Stomach (tissue), 9 donors: ENCODE data around the gene KCNQ5. TPM values are rescaled to one million over a fixed set of nuclear protein-coding genes. Genes with fewer than 3 reads are reported as not detected.

Experiments
- DNase-seq, 2 donors: peaks; one replicate each; pipeline versions ENCODE4 v3.0.0 to v3.0.0-alpha.2; 2013 to 2019
- H3K27ac ChIP-seq, 5 donors: fragments of 200-600 bp in 4 of 5; sonication (generic) in 4 of 5; one replicate each; pipeline ENCODE4 v1.5.1; 2013 to 2019; ENCODE audit warnings: mild to moderate bottlenecking in 1 of 5, moderate library complexity in 1 of 5
- H3K27me3 ChIP-seq, 3 donors: fragments of 200-600 bp; sonication (generic); one replicate each; pipeline ENCODE4 v1.5.1; 2017 to 2019; ENCODE audit warnings: mixed run types in 1 of 3
- H3K36me3 ChIP-seq, 4 donors: fragments of 200-600 bp; sonication (generic); 1 replicate in 3 of 4; 2 replicates in 1 of 4; pipeline ENCODE4 v1.5.1; 2016 to 2019
- H3K4me1 ChIP-seq, 4 donors: fragments of 200-600 bp; sonication (generic); one replicate each; pipeline ENCODE4 v1.5.1; 2016 to 2019
- H3K4me3 ChIP-seq, 4 donors: fragments of 200-600 bp; sonication (generic) in 3 of 4; one replicate each; pipeline ENCODE4 v1.5.1; 2016 to 2019; ENCODE audit warnings: mild to moderate bottlenecking in 1 of 4
- H3K9me3 ChIP-seq, 4 donors: fragments of 200-600 bp; sonication (generic); one replicate each; pipeline ENCODE4 v1.5.1; 2016 to 2019
- EP300 ChIP-seq: sonication (generic); formaldehyde crosslinking; IDR thresholded peaks from one replicate; pipeline ENCODE4 v1.6.1; 2017; ENCODE audit warnings: antibody characterized with exemption
- POLR2A ChIP-seq, 4 donors: fragments of 450-650 bp; IDR thresholded peaks; one replicate each; pipeline ENCODE4 v1.6.1; 2016; ENCODE audit warnings: antibody characterized with exemption in 4 of 4, control low read depth in 2 of 4, mild to moderate bottlenecking in 1 of 4, moderate library complexity in 1 of 4
- POLR2AphosphoS5 ChIP-seq, 3 donors: sonication (generic); formaldehyde crosslinking; IDR thresholded peaks; one replicate each; pipeline ENCODE4 v1.6.1; 2016; ENCODE audit warnings: antibody characterized with exemption in 3 of 3
- WGBS, 5 donors: extraction: QIAGEN DNeasy Blood & Tissue Kit in 3 of 5; methylation state at CpG; one replicate each; pipeline versions ENCODE4 v1.1.5 to v1.1.7; 2013 to 2018; 5-methylcytosine and 5-hydroxymethylcytosine counted together
- intact Hi-C: fragments of 100-400 bp; cut with DNase I; formaldehyde crosslinking; loops from one replicate; pipeline ENCODE4 v1.15.1; 2023; ENCODE audit warnings: low total_unique reads
- polyA plus RNA-seq, 3 donors: library from polyadenylated mRNA; stranded (reverse); fragments of 200-250 nt; gene quantifications; one replicate each; pipeline ENCODE4 v1.2.3, GENCODE V29; 2013
- total RNA-seq, 5 donors: library from RNA; depleted of rRNA; stranded (reverse); fragments of >200 nt; gene quantifications; one replicate each; pipeline versions ENCODE4 v1.1.0 to v1.2.3, GENCODE V29; 2014 to 2016
- TF ChIP-seq, protein P1 (sequence below), 7 experiments: fragments of 450-650 bp in 4 of 7; fragments of 200-600 bp in 3 of 7; sonication (generic) in 3 of 7; IDR thresholded peaks; one replicate each; pipeline ENCODE4 v1.5.1; 2016 to 2019; ENCODE audit warnings: antibody characterized with exemption in 7 of 7, control low read depth in 2 of 7, mild to moderate bottlenecking in 1 of 7
- donor health status: healthy with polysubstance abuse.
- donor health status: Bipolar disorder and iron deficiency.
- donor health status: healthy.

KCNQ5 gene
- total and polyA plus RNA-seq, 8 donors = 0.12 to 2.8 (median 0.37) TPM; not detected in 2

GRCh38 chr6:73042892-73043291 lies 421.0 kb downstream of the KCNQ5 start:
- H3K36me3 ChIP-seq = no peaks in the 10 kb centered on the region
- no peak for DNase-seq
- no peak overlapping the region for H3K27ac ChIP-seq
- no peak overlapping the region for H3K4me3 ChIP-seq
- no peak for TF ChIP-seq EP300
- no peak for TF ChIP-seq POLR2A (IDR thresholded peaks at IDR 0.05)
- no peak for TF ChIP-seq POLR2AphosphoS5 (IDR thresholded peaks at IDR 0.05)
- intact Hi-C loops = no loop called here
- peaks cover 0 to 13% (median 5%) of the 10 kb centered on the region in 4 donors for H3K9me3 ChIP-seq
- 97 to 98% (median 97%) methylated on average over 1 of the region's 1 CpG for WGBS, 5 donors
- no peaks in the 10 kb centered on the region for H3K27me3 ChIP-seq
- no peaks in the 10 kb centered on the region for H3K4me1 ChIP-seq

DNA sequence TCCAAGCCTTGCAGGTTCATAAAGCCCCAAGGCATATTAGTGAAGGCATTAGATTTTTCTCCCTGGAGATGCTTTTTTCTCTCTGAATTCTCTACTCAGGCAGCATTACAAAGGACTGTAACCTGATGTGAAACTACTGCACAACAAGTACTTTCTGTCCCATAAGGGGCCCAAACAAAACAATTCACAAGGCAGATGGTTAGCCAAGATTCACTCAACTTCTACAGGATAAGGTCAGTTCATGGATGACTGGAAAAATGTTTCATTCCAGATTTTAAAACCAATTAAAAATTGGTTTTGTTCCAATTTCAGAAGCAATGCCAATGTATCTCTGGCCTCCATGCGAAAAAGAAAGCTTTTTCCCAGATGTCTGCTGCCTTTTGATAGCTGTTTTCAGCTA lies 421.6 kb downstream of the KCNQ5 start:
- intact Hi-C loops = no loop called here
- peaks cover 0 to 13% (median 5%) of the 10 kb centered on the region in 4 donors for H3K9me3 ChIP-seq
- WGBS, 5 donors = 19 to 89% (median 77%) methylated on average over 1 of the region's 1 CpG
- H3K4me1 ChIP-seq = no peaks in the 10 kb centered on the region
- no peak for TF ChIP-seq POLR2AphosphoS5 (IDR thresholded peaks at IDR 0.05)
- TF ChIP-seq EP300 = no peak
- TF ChIP-seq, protein P1, sequence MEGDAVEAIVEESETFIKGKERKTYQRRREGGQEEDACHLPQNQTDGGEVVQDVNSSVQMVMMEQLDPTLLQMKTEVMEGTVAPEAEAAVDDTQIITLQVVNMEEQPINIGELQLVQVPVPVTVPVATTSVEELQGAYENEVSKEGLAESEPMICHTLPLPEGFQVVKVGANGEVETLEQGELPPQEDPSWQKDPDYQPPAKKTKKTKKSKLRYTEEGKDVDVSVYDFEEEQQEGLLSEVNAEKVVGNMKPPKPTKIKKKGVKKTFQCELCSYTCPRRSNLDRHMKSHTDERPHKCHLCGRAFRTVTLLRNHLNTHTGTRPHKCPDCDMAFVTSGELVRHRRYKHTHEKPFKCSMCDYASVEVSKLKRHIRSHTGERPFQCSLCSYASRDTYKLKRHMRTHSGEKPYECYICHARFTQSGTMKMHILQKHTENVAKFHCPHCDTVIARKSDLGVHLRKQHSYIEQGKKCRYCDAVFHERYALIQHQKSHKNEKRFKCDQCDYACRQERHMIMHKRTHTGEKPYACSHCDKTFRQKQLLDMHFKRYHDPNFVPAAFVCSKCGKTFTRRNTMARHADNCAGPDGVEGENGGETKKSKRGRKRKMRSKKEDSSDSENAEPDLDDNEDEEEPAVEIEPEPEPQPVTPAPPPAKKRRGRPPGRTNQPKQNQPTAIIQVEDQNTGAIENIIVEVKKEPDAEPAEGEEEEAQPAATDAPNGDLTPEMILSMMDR (IDR thresholded peaks at IDR 0.05) = no peak
- TF ChIP-seq POLR2A (IDR thresholded peaks at IDR 0.05) = no peak
- no peaks in the 10 kb centered on the region for H3K36me3 ChIP-seq
- no peak overlapping the region for H3K27ac ChIP-seq
- H3K4me3 ChIP-seq = no peak overlapping the region
- no peak for DNase-seq
- H3K27me3 ChIP-seq = no peaks in the 10 kb centered on the region

DNA sequence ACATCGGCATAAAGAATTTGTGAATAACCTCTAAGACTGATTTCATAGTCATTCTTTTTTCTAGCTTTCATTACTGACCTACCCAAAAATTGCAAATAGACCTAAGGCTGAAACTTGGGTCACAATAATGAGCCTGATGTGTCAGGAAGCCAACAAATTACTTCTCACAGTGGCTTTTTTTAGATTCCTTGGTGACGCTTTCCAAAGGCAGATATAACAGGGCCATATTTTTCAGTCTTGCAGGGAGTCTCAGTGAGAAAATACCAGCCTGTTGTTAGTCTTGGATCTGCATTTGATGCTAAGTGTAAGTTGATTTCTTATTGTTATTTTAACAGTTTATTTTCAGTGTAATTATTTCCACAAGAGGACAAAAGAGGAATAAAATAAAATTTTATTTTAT lies 423.7 kb downstream of the KCNQ5 start:
- no peaks in the 10 kb centered on the region for H3K9me3 ChIP-seq
- no peaks in the 10 kb centered on the region for H3K27me3 ChIP-seq
- no peaks in the 10 kb centered on the region for H3K36me3 ChIP-seq
- 82 to 94% (median 90%) methylated on average over 2 of the region's 2 CpGs for WGBS, 5 donors
- no peak overlapping the region for H3K27ac ChIP-seq
- DNase-seq = no peak
- intact Hi-C loops = no loop called here
- no peaks in the 10 kb centered on the region for H3K4me1 ChIP-seq
- H3K4me3 ChIP-seq = no peak overlapping the region
- TF ChIP-seq EP300 (no peak), POLR2A (IDR thresholded peaks at IDR 0.05) (no peak)
- TF ChIP-seq, protein P1 (IDR thresholded peaks at IDR 0.05) = no peak

GRCh38 chr6:73047801-73048200 lies 425.9 kb downstream of the KCNQ5 start:
- WGBS, 5 donors = 25 to 32% (median 29%) methylated on average over 2 of the region's 2 CpGs
- no peak overlapping the region for H3K27ac ChIP-seq
- no peaks in the 10 kb centered on the region for H3K9me3 ChIP-seq
- DNase-seq = no peak
- H3K36me3 ChIP-seq = no peaks in the 10 kb centered on the region
- H3K4me3 ChIP-seq = no peak overlapping the region
- TF ChIP-seq, protein P1 (IDR thresholded peaks at IDR 0.05) = no peak
- TF ChIP-seq EP300 (no peak), POLR2A (IDR thresholded peaks at IDR 0.05) (no peak), POLR2AphosphoS5 (IDR thresholded peaks at IDR 0.05) (no peak)
- H3K27me3 ChIP-seq = no peaks in the 10 kb centered on the region
- intact Hi-C loops = no loop called here
- H3K4me1 ChIP-seq = no peaks in the 10 kb centered on the region

- intact Hi-C loops = no loop called here
- Histone ChIP-seq H3K9me3 (no peaks in the 10 kb centered on the region), H3K27me3 (no peaks in the 10 kb centered on the region), H3K4me1 (no peaks in the 10 kb centered on the region), H3K4me3 (no peak overlapping the region), H3K36me3 (no peaks in the 10 kb centered on the region), H3K27ac (no peak overlapping the region)
- TF ChIP-seq POLR2AphosphoS5 (IDR thresholded peaks at IDR 0.05) (no peak), EP300 (no peak)
- TF ChIP-seq, protein P1 (IDR thresholded peaks at IDR 0.05) = no peak
- no peak for DNase-seq
- 92 to 100% (median 95%) methylated on average over 1 of the region's 1 CpG for WGBS, 5 donors
These were observed 428.2 kb downstream of the KCNQ5 start for GRCh38 chr6:73049971-73050594.
